ENCODE measurements around the gene CROCC2. TPM values are rescaled to one million over a fixed set of nuclear protein-coding genes. Genes with fewer than 3 reads are reported as not detected.

Gene CROCC2
- total and polyA plus RNA-seq, 2 donors (not counting 1 experiment from before 2014, with no cell fraction given): not detected

DNA sequence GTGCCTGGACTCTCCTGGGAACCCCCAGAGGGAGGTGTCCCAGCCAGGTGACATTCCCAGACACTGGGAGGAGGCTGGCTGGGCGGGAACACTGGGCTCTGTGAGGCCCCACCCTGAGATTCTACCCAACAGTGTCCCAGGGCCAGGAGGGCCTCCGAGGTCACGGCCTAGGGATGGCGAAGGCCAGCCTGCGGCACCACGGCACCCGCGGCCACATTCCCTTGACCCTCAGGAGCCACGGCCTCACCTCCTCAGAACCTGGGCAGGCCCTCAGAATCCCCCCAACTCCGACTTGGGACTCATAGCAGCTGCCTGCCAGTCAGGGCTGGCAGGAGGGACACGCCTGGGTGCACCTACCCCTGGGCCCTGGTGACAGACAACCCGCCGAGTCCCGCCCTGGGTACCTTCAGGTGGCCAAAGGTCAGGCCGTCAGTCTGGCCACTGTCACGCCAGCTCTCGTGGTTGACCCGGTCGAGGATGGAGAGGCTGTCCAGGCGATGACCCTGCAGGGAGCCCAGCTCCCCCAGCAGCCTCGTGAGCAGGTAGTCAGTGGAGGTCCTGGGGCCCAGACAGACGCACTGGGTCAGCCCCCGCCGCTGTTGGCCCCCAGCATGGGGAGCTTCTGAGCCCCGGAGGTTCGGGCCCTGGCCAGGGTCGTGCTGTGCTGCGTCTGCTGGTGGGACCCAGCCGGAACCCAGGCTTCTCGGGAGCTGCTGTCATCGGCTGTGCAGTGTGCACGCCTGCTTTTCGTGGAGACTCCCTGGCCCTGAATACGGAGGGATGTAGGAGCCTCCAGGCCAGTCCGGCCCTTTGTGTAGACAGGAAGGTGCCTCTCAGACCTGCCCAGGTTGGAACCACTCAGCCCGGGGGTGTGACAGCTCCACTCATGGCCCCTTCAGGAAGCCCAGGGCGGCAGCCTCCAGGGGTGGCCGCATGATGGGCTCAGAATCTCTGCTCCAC is 16.3 kb upstream of the CROCC2 start:
- H3K9me3 ChIP-seq (ENCODE audit: control extremely low read depth in 1 of 3, control insufficient read depth in 2 of 3, insufficient read depth in 1 of 3, low read length in 2 of 3): peaks cover 0 to 6% (median 0%) of the 10 kb centered on the region in 3 donors
- no peak overlapping the region for H3K27ac ChIP-seq (ENCODE audit: low read length in 2 of 2)
- ATAC-seq (ENCODE audit: low read depth) (no peak), DNase-seq (no peak)
- no peaks in the 10 kb centered on the region for H3K79me2 ChIP-seq (ENCODE audit: control insufficient read depth, insufficient read depth, low read length)
- Mint-ChIP-seq H3K27me3 (no peaks in the 10 kb centered on the region), H3K4me3 (no peak overlapping the region), H3K27ac (no peak overlapping the region), H3K9me3 (ENCODE audit: insufficient read depth) (no peaks in the 10 kb centered on the region), H3K4me1 (peaks cover 2% of the 10 kb centered on the region)
- ChIA-PET CTCF (no interaction called here), POLR2A (no interaction called here)
- H3K4me1 ChIP-seq (ENCODE audit: control insufficient read depth in 2 of 2, insufficient read depth in 2 of 2, low read length in 2 of 2): peaks cover 0 to 8% of the 10 kb centered on the region in 2 donors
- intact Hi-C loops (cut with micrococcal nuclease): no loop called here
- no peak overlapping the region for H3K4me2 ChIP-seq (replicated peaks; ENCODE audit: low read depth, low read length, poor library complexity, severe bottlenecking)
- no peak for TF ChIP-seq EZH2 (IDR thresholded peaks at IDR 0.05; ENCODE audit: borderline replicate concordance, insufficient read depth, low read depth, low read length, poor library complexity, severe bottlenecking)
- TF ChIP-seq, protein P1, sequence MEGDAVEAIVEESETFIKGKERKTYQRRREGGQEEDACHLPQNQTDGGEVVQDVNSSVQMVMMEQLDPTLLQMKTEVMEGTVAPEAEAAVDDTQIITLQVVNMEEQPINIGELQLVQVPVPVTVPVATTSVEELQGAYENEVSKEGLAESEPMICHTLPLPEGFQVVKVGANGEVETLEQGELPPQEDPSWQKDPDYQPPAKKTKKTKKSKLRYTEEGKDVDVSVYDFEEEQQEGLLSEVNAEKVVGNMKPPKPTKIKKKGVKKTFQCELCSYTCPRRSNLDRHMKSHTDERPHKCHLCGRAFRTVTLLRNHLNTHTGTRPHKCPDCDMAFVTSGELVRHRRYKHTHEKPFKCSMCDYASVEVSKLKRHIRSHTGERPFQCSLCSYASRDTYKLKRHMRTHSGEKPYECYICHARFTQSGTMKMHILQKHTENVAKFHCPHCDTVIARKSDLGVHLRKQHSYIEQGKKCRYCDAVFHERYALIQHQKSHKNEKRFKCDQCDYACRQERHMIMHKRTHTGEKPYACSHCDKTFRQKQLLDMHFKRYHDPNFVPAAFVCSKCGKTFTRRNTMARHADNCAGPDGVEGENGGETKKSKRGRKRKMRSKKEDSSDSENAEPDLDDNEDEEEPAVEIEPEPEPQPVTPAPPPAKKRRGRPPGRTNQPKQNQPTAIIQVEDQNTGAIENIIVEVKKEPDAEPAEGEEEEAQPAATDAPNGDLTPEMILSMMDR (IDR thresholded peaks at IDR 0.05): no peak
- H2AFZ ChIP-seq (ENCODE audit: insufficient read depth, low read depth, low read length, poor library complexity, severe bottlenecking): no peak overlapping the region
- H4K20me1 ChIP-seq (ENCODE audit: control insufficient read depth, insufficient read depth, low read length, poor library complexity, severe bottlenecking): no peaks in the 10 kb centered on the region
- no peak overlapping the region for H3K9ac ChIP-seq (ENCODE audit: low read length)
- WGBS (ENCODE audit: insufficient coverage): 89% methylated on average over 34 of the region's 38 CpGs
- no peaks in the 10 kb centered on the region for H3K36me3 ChIP-seq (replicated peaks in 1 of 2; ENCODE audit: control extremely low read depth in 1 of 2, control insufficient read depth in 1 of 2, extremely low read depth in 1 of 2, insufficient read depth in 2 of 2, low read length in 1 of 2)
- no peaks in the 10 kb centered on the region for H3K27me3 ChIP-seq (replicated peaks in 1 of 4; ENCODE audit: control extremely low read depth in 1 of 4, control insufficient read depth in 3 of 4, insufficient read depth in 4 of 4, low read length in 3 of 4)
- H3K4me3 ChIP-seq (ENCODE audit: control extremely low read depth in 1 of 5, extremely low read depth in 1 of 5, insufficient read depth in 1 of 5, low read depth in 2 of 5, low read length in 4 of 5): no peak overlapping the region

DNA sequence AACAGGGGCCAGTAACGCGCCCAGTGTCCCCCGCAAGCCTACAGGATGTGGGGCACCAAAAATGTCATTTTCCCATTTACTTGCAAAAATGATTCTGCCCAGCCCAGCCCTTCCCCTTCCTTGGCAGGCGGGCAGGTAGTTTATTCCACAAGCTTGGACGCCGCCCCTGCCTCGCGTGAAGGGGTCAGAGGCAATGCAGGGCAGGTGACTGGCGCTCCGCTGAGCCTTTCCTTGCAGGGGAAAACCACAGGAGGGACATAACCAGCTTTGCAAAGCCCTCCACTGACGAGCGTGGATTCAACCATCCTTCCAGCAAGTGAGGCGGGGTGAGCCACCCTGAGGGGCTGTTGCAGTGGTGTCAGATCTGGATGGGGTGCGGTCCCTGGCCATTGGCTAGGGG is 15.4 kb upstream of the CROCC2 start:
- POLR2A ChIA-PET: no interaction called here
- H3K9me3 Mint-ChIP-seq (ENCODE audit: insufficient read depth): no peaks in the 10 kb centered on the region
- no peak overlapping the region for H3K4me3 ChIP-seq (ENCODE audit: control extremely low read depth in 1 of 5, extremely low read depth in 1 of 5, insufficient read depth in 1 of 5, low read depth in 2 of 5, low read length in 4 of 5)
- peaks cover 0 to 8% of the 10 kb centered on the region in 2 donors for H3K4me1 ChIP-seq (ENCODE audit: control insufficient read depth in 2 of 2, insufficient read depth in 2 of 2, low read length in 2 of 2)
- H3K9me3 ChIP-seq (ENCODE audit: control extremely low read depth in 1 of 3, control insufficient read depth in 2 of 3, insufficient read depth in 1 of 3, low read length in 2 of 3): peaks cover 0 to under 1% (median 0%) of the 10 kb centered on the region in 3 donors
- no peak overlapping the region for H3K27ac ChIP-seq (ENCODE audit: low read length in 2 of 2)
- no peak overlapping the region for H3K4me2 ChIP-seq (replicated peaks; ENCODE audit: low read depth, low read length, poor library complexity, severe bottlenecking)
- no peak overlapping the region for H3K27ac Mint-ChIP-seq
- no peak for TF ChIP-seq EZH2 (IDR thresholded peaks at IDR 0.05; ENCODE audit: borderline replicate concordance, insufficient read depth, low read depth, low read length, poor library complexity, severe bottlenecking)
- TF ChIP-seq, protein P1 (IDR thresholded peaks at IDR 0.05): no peak
- no peak overlapping the region for H2AFZ ChIP-seq (ENCODE audit: insufficient read depth, low read depth, low read length, poor library complexity, severe bottlenecking)
- DNase-seq (no peak), ATAC-seq (ENCODE audit: low read depth) (no peak)
- H3K4me1 Mint-ChIP-seq: peaks cover 2% of the 10 kb centered on the region
- no peaks in the 10 kb centered on the region for H4K20me1 ChIP-seq (ENCODE audit: control insufficient read depth, insufficient read depth, low read length, poor library complexity, severe bottlenecking)
- H3K27me3 ChIP-seq (replicated peaks in 1 of 4; ENCODE audit: control extremely low read depth in 1 of 4, control insufficient read depth in 3 of 4, insufficient read depth in 4 of 4, low read length in 3 of 4): no peaks in the 10 kb centered on the region
- intact Hi-C loops (cut with micrococcal nuclease): no loop called here
- no peaks in the 10 kb centered on the region for H3K36me3 ChIP-seq (replicated peaks in 1 of 2; ENCODE audit: control extremely low read depth in 1 of 2, control insufficient read depth in 1 of 2, extremely low read depth in 1 of 2, insufficient read depth in 2 of 2, low read length in 1 of 2)
- no peaks in the 10 kb centered on the region for H3K79me2 ChIP-seq (ENCODE audit: control insufficient read depth, insufficient read depth, low read length)
- CTCF ChIA-PET: no interaction called here
- WGBS (ENCODE audit: insufficient coverage): 85% methylated on average over 13 of the region's 14 CpGs
- no peak overlapping the region for H3K4me3 Mint-ChIP-seq
- no peaks in the 10 kb centered on the region for H3K27me3 Mint-ChIP-seq
- H3K9ac ChIP-seq (ENCODE audit: low read length): no peak overlapping the region

Measured in B cell (primary cell).